ENCODE data around the gene SCN2B. TPM values are rescaled to one million over a fixed set of nuclear protein-coding genes. Genes with fewer than 3 reads are reported as not detected.

The SCN2B gene
- total RNA-seq, 2 experiments from 2014 or later = not detected

DNA sequence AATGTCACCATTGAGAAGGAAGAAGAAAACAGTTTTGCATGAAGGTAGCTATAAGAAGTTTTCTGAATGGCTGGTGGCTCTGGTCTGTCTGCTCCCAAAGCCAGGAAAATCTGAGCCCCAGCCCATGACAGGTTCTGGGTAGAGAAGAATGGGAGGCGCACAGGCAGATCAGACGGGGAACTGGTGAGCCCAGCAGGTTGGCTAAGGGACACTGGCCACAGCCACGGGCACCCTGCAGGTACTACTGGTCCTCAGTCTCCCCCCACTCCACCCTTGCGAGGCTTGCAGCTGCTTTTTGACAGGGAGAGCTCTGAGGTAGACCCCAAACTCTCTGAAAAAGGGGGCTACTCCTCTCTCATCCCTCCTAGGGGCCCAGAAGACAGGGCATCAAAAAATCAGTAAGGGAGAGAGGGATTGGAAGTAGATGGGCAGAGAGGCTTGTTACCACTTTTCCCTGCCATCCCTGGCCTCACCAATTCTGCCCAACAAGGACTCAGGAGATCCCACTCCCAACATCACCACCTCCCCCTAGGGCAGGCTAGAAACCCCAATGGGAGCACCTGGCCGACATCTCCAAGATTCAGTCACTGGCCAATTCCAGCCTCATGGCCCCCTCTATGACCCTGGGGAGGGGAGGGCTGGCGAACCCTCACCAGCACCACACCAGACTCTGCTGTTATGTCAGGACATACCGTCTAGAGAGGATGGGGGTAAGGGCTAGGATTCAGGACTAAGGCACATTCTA, 41.2 kb downstream of the SCN2B start:
- Histone ChIP-seq H3K36me3 (ENCODE audit: insufficient read depth, low read length) (no peaks in the 10 kb centered on the region), H3K4me3 (ENCODE audit: low read length) (no peak overlapping the region), H3K9me3 (ENCODE audit: control insufficient read depth in 1 of 2, insufficient read depth in 1 of 2, low read length in 2 of 2) (no peaks in the 10 kb centered on the region), H3K27me3 (ENCODE audit: control insufficient read depth in 1 of 2, insufficient read depth in 2 of 2, low read length in 2 of 2) (peaks cover 5 to 8% of the 10 kb centered on the region in 2 experiments), H3K27ac (ENCODE audit: low read depth in 1 of 2, low read length in 2 of 2) (no peak overlapping the region), H3K4me1 (ENCODE audit: insufficient read depth, low read length) (no peaks in the 10 kb centered on the region)
- Mint-ChIP-seq H3K27me3 (peaks cover 32% of the 10 kb centered on the region), H3K36me3 (ENCODE audit: low read depth) (no peaks in the 10 kb centered on the region), H3K27ac (no peak overlapping the region), H3K4me3 (no peak overlapping the region), H3K4me1 (ENCODE audit: low read depth) (no peaks in the 10 kb centered on the region), H3K9me3 (no peaks in the 10 kb centered on the region)
- ChIA-PET POLR2A (interaction anchor here (1.0 kb wide), 1 partner anchor 8 kb away, joined by 4 read pairs; no protein-coding TSS in a partner anchor), CTCF (no interaction called here)
- ATAC-seq (ENCODE audit: poor library complexity) (no peak), DNase-seq (no peak)
- intact Hi-C loops (cut with DNase I, micrococcal nuclease) = no loop called here
- TF ChIP-seq, protein P1, sequence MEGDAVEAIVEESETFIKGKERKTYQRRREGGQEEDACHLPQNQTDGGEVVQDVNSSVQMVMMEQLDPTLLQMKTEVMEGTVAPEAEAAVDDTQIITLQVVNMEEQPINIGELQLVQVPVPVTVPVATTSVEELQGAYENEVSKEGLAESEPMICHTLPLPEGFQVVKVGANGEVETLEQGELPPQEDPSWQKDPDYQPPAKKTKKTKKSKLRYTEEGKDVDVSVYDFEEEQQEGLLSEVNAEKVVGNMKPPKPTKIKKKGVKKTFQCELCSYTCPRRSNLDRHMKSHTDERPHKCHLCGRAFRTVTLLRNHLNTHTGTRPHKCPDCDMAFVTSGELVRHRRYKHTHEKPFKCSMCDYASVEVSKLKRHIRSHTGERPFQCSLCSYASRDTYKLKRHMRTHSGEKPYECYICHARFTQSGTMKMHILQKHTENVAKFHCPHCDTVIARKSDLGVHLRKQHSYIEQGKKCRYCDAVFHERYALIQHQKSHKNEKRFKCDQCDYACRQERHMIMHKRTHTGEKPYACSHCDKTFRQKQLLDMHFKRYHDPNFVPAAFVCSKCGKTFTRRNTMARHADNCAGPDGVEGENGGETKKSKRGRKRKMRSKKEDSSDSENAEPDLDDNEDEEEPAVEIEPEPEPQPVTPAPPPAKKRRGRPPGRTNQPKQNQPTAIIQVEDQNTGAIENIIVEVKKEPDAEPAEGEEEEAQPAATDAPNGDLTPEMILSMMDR (IDR thresholded peaks at IDR 0.05) = no peak

DNA sequence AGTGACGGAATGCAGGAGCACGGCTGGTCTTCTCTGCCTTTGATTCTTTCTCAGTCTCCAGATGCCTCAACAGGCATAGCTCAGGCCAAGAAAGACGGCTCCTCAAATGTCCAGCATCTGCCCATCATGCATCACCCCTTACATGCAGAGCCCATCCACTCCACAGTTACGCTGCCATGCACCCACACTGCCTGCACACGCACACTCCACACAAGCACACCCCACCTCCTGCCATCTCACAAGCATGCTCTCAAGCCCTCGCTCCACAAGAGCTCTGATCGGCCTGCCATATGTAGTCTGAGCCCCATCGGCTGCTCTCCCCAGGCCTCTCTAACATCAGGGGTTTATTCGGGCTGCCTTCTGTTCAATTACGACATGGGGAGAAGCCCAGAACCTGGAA, 42.6 kb downstream of the SCN2B start:
- ATAC-seq (ENCODE audit: poor library complexity) (no peak), DNase-seq (no peak)
- H3K9me3 ChIP-seq (ENCODE audit: control insufficient read depth in 1 of 2, insufficient read depth in 1 of 2, low read length in 2 of 2) = no peaks in the 10 kb centered on the region
- TF ChIP-seq, protein P1 (IDR thresholded peaks at IDR 0.05) = no peak
- peaks cover 30% of the 10 kb centered on the region for H3K27me3 Mint-ChIP-seq
- no peaks in the 10 kb centered on the region for H3K36me3 ChIP-seq (ENCODE audit: insufficient read depth, low read length)
- no peak overlapping the region for H3K4me3 Mint-ChIP-seq
- POLR2A ChIA-PET = no interaction called here
- H3K36me3 Mint-ChIP-seq (ENCODE audit: low read depth) = no peaks in the 10 kb centered on the region
- no peak overlapping the region for H3K27ac Mint-ChIP-seq
- no peak overlapping the region for H3K4me3 ChIP-seq (ENCODE audit: low read length)
- CTCF ChIA-PET = no interaction called here
- peaks cover 5 to 8% of the 10 kb centered on the region in 2 experiments for H3K27me3 ChIP-seq (ENCODE audit: control insufficient read depth in 1 of 2, insufficient read depth in 2 of 2, low read length in 2 of 2)
- intact Hi-C loops (cut with DNase I, micrococcal nuclease) = no loop called here
- H3K27ac ChIP-seq (ENCODE audit: low read depth in 1 of 2, low read length in 2 of 2) = no peak overlapping the region
- no peaks in the 10 kb centered on the region for H3K4me1 Mint-ChIP-seq (ENCODE audit: low read depth)
- H3K9me3 Mint-ChIP-seq = no peaks in the 10 kb centered on the region
- H3K4me1 ChIP-seq (ENCODE audit: insufficient read depth, low read length) = no peaks in the 10 kb centered on the region

DNA sequence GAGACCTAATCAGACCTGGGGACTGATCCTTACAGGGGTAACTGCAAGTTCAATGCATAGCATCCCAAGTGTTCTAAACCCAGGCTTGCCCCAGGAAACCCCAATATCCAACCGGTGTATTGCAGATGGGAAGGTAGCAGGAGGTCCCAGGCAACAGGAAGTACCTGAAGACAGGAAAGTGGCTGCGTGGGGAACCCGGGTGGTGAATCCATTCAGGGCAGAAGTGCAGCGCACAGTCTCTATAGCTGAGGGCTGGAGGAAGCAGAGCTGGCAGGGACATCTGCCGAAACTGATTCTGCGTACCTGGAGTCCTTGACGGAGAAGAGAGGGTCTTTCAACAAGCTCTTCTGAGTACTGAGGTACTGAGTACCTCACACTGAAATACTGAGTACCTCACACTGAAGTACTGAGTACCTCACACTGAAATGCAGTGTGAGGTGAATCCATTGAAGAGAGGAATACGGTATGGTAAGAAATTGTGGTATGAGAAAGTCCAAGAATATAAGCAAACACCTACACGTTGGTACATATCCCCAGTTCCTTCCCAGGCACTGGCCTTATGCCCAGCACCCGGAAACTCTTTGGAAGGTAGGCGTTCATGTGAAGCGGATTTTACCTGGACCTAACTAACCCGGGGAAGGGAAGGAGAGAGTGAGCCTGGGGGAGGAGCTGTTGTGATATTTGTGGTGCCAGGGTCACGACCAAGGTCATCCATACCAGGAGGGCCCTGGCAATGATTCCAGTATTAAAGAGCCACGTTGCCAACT, 43.9 kb downstream of the SCN2B start:
- ChIA-PET CTCF (no interaction called here), POLR2A (no interaction called here)
- Mint-ChIP-seq H3K4me1 (ENCODE audit: low read depth) (no peaks in the 10 kb centered on the region), H3K27ac (no peak overlapping the region), H3K4me3 (no peak overlapping the region), H3K27me3 (peaks cover 25% of the 10 kb centered on the region), H3K36me3 (ENCODE audit: low read depth) (no peaks in the 10 kb centered on the region), H3K9me3 (no peaks in the 10 kb centered on the region)
- H3K4me3 ChIP-seq (ENCODE audit: low read length) = no peak overlapping the region
- H3K27ac ChIP-seq (ENCODE audit: low read depth in 1 of 2, low read length in 2 of 2) = no peak overlapping the region
- TF ChIP-seq, protein P1 (IDR thresholded peaks at IDR 0.05) = no peak
- no peaks in the 10 kb centered on the region for H3K4me1 ChIP-seq (ENCODE audit: insufficient read depth, low read length)
- ATAC-seq (ENCODE audit: poor library complexity) = no peak
- H3K36me3 ChIP-seq (ENCODE audit: insufficient read depth, low read length) = no peaks in the 10 kb centered on the region
- intact Hi-C loops (cut with DNase I, micrococcal nuclease) = no loop called here
- peaks cover 5 to 8% of the 10 kb centered on the region in 2 experiments for H3K27me3 ChIP-seq (ENCODE audit: control insufficient read depth in 1 of 2, insufficient read depth in 2 of 2, low read length in 2 of 2)
- H3K9me3 ChIP-seq (ENCODE audit: control insufficient read depth in 1 of 2, insufficient read depth in 1 of 2, low read length in 2 of 2) = no peaks in the 10 kb centered on the region
- DNase-seq = no peak
